Measurements from ENCODE around the gene SRGAP2B.
"Not testable (repeated sequence)": the region's sequence is repeated elsewhere in the genome, so short reads cannot be mapped to it uniquely, and the experiment has no call there.

DNA sequence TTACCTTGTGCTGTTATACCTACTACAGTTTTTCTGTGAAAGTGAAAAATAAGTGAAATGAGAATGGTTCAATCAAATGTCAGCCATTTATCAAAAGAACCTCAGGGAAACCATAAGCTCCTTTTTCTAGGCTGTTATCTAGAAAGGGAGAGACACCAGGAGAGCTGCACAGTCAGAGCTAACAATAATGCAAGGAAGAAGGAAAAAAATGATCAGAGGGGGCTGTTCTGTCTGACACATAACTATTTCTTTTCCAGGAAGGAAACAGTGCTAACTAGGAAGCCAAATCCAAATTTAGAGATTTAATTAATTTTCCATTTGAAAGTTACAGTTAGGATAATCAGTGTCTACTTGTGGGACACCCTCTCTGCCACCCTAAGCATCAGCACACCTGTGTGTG, 32.0 kb upstream of the SRGAP2B start:
- TF ChIP-seq, protein P1, sequence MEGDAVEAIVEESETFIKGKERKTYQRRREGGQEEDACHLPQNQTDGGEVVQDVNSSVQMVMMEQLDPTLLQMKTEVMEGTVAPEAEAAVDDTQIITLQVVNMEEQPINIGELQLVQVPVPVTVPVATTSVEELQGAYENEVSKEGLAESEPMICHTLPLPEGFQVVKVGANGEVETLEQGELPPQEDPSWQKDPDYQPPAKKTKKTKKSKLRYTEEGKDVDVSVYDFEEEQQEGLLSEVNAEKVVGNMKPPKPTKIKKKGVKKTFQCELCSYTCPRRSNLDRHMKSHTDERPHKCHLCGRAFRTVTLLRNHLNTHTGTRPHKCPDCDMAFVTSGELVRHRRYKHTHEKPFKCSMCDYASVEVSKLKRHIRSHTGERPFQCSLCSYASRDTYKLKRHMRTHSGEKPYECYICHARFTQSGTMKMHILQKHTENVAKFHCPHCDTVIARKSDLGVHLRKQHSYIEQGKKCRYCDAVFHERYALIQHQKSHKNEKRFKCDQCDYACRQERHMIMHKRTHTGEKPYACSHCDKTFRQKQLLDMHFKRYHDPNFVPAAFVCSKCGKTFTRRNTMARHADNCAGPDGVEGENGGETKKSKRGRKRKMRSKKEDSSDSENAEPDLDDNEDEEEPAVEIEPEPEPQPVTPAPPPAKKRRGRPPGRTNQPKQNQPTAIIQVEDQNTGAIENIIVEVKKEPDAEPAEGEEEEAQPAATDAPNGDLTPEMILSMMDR (IDR thresholded peaks at IDR 0.05 in 2 of 3, conservative IDR thresholded peaks at IDR 0.05 in 1 of 3; ENCODE audit: control insufficient read depth in 2 of 3, extremely low read depth in 1 of 3, insufficient read depth in 1 of 3, low read depth in 3 of 3, low read length in 3 of 3): not testable (repeated sequence)
- TF ChIP-seq NR2C2 (IDR thresholded peaks at IDR 0.05; ENCODE audit: borderline replicate concordance, control insufficient read depth, insufficient read length, low read depth); POLR2A (IDR thresholded peaks at IDR 0.05; ENCODE audit: low read depth, low read length); CHD4 (IDR thresholded peaks at IDR 0.05); GABPA (IDR thresholded peaks at IDR 0.05; ENCODE audit: low read depth); ASH2L (IDR thresholded peaks at IDR 0.05; ENCODE audit: borderline replicate concordance, low read depth): not testable (repeated sequence)
- TF ChIP-seq, protein P2, sequence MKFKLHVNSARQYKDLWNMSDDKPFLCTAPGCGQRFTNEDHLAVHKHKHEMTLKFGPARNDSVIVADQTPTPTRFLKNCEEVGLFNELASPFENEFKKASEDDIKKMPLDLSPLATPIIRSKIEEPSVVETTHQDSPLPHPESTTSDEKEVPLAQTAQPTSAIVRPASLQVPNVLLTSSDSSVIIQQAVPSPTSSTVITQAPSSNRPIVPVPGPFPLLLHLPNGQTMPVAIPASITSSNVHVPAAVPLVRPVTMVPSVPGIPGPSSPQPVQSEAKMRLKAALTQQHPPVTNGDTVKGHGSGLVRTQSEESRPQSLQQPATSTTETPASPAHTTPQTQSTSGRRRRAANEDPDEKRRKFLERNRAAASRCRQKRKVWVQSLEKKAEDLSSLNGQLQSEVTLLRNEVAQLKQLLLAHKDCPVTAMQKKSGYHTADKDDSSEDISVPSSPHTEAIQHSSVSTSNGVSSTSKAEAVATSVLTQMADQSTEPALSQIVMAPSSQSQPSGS (IDR thresholded peaks at IDR 0.05; ENCODE audit: low read length): not testable (repeated sequence)

Data from GM12878 (cell line).